GM12891 (cell line): ENCODE measurements around the gene WRAP73.

Experiments
- PAX5 ChIP-seq: IDR thresholded peaks from 2 replicates; pipeline ENCODE4 v1.6.1; 2011; ENCODE audit warnings: low read length, moderate library complexity, mild to moderate bottlenecking; ENCODE audit not compliant: insufficient read depth, severe bottlenecking
- POLR2A ChIP-seq: IDR thresholded peaks from 2 replicates; pipeline ENCODE4 v1.6.1; 2011; ENCODE audit warnings: low read depth, low read length, control low read depth
- POLR2AphosphoS5 ChIP-seq: IDR thresholded peaks from 2 replicates; pipeline ENCODE4 v1.6.1; 2011; ENCODE audit warnings: low read depth, low read length, control low read depth
- POU2F2 ChIP-seq: IDR thresholded peaks from 2 replicates; pipeline ENCODE4 v1.6.1; 2011; ENCODE audit warnings: low read depth, mild to moderate bottlenecking, control low read depth, low read length, moderate library complexity
- SPI1 ChIP-seq: IDR thresholded peaks from 2 replicates; pipeline ENCODE4 v1.6.1; 2011; ENCODE audit warnings: low read depth, low read length, control low read depth
- TAF1 ChIP-seq: IDR thresholded peaks from 2 replicates; pipeline ENCODE4 v1.6.1; 2011; ENCODE audit warnings: low read depth, low read length, control low read depth

- no peak for TF ChIP-seq POLR2A
- TF ChIP-seq POLR2AphosphoS5, result no peak
- no peak for TF ChIP-seq PAX5
- no peak for TF ChIP-seq TAF1
- no peak for TF ChIP-seq SPI1
- no peak for TF ChIP-seq POU2F2
These were observed 48.2 kb downstream of the WRAP73 start for GRCh38 chr1:3601743-3602142.
